Measurements from ENCODE around the gene CLEC11A.
"Not testable (repeated sequence)": the region's sequence is repeated elsewhere in the genome, so short reads cannot be mapped to it uniquely, and the experiment has no call there.

The CLEC11A gene

DNA sequence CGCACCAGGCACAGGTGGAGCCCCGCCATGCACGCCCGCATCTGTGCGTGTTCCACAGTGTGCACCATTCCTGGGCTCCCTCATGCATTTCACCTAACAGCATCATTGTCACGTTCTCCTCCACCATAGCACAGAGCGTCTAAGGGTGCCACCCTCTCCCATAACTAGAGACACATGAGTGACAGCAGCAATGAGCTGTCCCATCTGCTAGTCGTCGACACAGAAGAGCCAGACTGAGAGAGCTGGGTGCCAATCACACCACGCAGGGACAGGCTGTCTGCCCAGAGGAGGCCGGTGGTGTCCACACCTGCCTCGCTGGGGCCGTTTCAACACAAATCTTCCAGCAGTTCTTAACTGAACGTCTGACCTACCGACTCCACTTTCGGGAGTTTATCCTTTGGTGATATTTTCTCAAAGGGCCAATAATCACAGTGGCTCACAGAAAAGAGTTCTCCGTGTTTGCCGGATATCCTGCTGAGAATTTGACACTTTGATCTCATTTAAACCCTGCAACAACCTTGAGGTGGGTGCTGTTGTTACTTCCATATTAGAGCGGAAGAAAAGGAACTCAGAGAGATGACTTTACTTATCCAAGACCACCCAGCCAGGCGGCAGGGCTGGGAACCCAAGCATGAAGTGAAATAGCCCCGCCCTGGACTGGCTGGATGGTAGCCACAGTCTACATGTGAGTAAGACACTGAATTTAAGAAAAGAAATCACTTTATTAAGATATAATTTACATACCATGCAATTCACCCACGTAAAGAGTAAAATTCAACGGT is 16.2 kb downstream of the CLEC11A start:
- Histone ChIP-seq H3K36me3 (ENCODE audit: control insufficient read depth in 1 of 2, insufficient read depth in 2 of 2, low read length in 2 of 2) (no peaks in the 10 kb centered on the region), H3K27ac (ENCODE audit: low read depth, low read length) (no peak overlapping the region), H3K4me1 (ENCODE audit: control insufficient read depth in 1 of 2, insufficient read depth in 2 of 2, low read length in 2 of 2) (no peaks in the 10 kb centered on the region), H3K4me3 (ENCODE audit: low read depth in 1 of 2, low read length in 2 of 2) (no peak overlapping the region), H3K9ac (ENCODE audit: low read depth in 1 of 2, low read length in 2 of 2) (no peak overlapping the region), H3K27me3 (ENCODE audit: control insufficient read depth in 1 of 2, insufficient read depth in 2 of 2, low read length in 2 of 2) (peaks cover 10% of the 10 kb centered on the region in 2 donors), H3K9me3 (ENCODE audit: control insufficient read depth in 1 of 2, low read length in 2 of 2) (no peaks in the 10 kb centered on the region)

DNA sequence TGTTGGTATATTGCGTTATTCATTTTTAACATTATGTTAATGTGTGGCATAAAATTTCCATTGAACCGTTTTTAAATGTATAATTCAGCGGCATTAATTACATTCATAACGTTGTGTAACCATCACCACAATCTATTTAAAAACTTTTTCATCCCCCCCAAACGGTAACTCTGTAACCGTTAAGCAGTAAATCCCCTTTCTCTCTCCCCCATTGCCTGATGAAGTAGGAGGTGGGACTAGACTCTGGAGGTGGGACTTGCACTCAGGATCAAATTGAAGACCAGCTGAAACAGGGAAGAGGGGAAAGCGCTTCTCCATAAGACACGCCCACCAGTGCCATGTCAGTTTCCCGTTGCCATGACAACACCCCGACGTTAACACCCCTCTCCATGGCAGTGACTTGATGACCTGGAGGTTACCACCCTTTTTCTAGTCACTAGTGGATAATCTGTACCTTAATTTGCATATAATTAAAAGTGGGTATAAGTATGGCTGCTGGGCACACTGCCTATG is 16.8 kb downstream of the CLEC11A start:
- Histone ChIP-seq H3K9me3 (ENCODE audit: control insufficient read depth in 1 of 2, low read length in 2 of 2) (no peaks in the 10 kb centered on the region), H3K27me3 (ENCODE audit: control insufficient read depth in 1 of 2, insufficient read depth in 2 of 2, low read length in 2 of 2) (peaks cover 10% of the 10 kb centered on the region in 2 donors), H3K9ac (ENCODE audit: low read depth in 1 of 2, low read length in 2 of 2) (no peak overlapping the region), H3K4me3 (ENCODE audit: low read depth in 1 of 2, low read length in 2 of 2) (no peak overlapping the region), H3K27ac (ENCODE audit: low read depth, low read length) (no peak overlapping the region), H3K4me1 (ENCODE audit: control insufficient read depth in 1 of 2, insufficient read depth in 2 of 2, low read length in 2 of 2) (no peaks in the 10 kb centered on the region), H3K36me3 (ENCODE audit: control insufficient read depth in 1 of 2, insufficient read depth in 2 of 2, low read length in 2 of 2) (no peaks in the 10 kb centered on the region)

GRCh38 chr19:50741179-50741933 is 18.2 kb downstream of the CLEC11A start:
- Histone ChIP-seq H3K27ac (ENCODE audit: low read depth, low read length) (no peak overlapping the region), H3K4me1 (ENCODE audit: control insufficient read depth in 1 of 2, insufficient read depth in 2 of 2, low read length in 2 of 2) (no peaks in the 10 kb centered on the region), H3K9me3 (ENCODE audit: control insufficient read depth in 1 of 2, low read length in 2 of 2) (no peaks in the 10 kb centered on the region), H3K27me3 (ENCODE audit: control insufficient read depth in 1 of 2, insufficient read depth in 2 of 2, low read length in 2 of 2) (peaks cover 6 to 7% of the 10 kb centered on the region in 2 donors), H3K9ac (ENCODE audit: low read depth in 1 of 2, low read length in 2 of 2) (no peak overlapping the region), H3K4me3 (ENCODE audit: low read depth in 1 of 2, low read length in 2 of 2) (no peak overlapping the region), H3K36me3 (ENCODE audit: control insufficient read depth in 1 of 2, insufficient read depth in 2 of 2, low read length in 2 of 2) (no peaks in the 10 kb centered on the region)

- Histone ChIP-seq H3K4me3 (ENCODE audit: low read depth in 1 of 2, low read length in 2 of 2) (no peak overlapping the region), H3K27me3 (ENCODE audit: control insufficient read depth in 1 of 2, insufficient read depth in 2 of 2, low read length in 2 of 2) (peaks cover 6 to 7% of the 10 kb centered on the region in 2 donors)
Observed at GRCh38 chr19:50743537-50743936, 20.4 kb downstream of the CLEC11A start.

DNA sequence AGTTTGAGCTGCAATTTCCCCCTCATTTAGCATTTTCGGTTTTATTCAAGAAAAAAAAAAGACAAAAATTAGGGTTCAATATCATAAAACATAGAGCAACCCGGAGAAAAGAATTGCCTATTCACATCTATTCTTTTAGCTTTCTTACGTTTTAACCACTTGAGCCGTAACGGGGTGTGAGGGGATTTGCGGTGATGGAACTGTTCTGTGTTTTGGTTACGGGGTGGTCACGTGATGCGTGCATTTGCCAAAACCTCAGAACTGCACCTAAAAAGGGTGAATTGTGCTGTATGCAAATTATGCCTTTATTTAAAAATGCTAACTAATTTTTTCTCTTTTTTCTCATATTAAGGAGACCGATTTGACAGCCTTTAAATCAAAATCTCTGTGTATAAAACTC is 22.1 kb downstream of the CLEC11A start:
- Histone ChIP-seq H3K27me3 (ENCODE audit: control insufficient read depth in 1 of 2, insufficient read depth in 2 of 2, low read length in 2 of 2) (peaks cover 0 to under 1% of the 10 kb centered on the region in 2 donors), H3K4me3 (ENCODE audit: low read depth in 1 of 2, low read length in 2 of 2) (no peak overlapping the region), H3K36me3 (ENCODE audit: control insufficient read depth in 1 of 2, insufficient read depth in 2 of 2, low read length in 2 of 2) (no peaks in the 10 kb centered on the region), H3K4me1 (ENCODE audit: control insufficient read depth in 1 of 2, insufficient read depth in 2 of 2, low read length in 2 of 2) (no peaks in the 10 kb centered on the region), H3K27ac (ENCODE audit: low read depth, low read length) (no peak overlapping the region), H3K9me3 (ENCODE audit: control insufficient read depth in 1 of 2, low read length in 2 of 2) (no peaks in the 10 kb centered on the region), H3K9ac (ENCODE audit: low read depth in 1 of 2, low read length in 2 of 2) (no peak overlapping the region)

More at GRCh38 chr19:50743537-50743936, 20.4 kb downstream of the CLEC11A start:
- H3K36me3 ChIP-seq (ENCODE audit: control insufficient read depth in 1 of 2, insufficient read depth in 2 of 2, low read length in 2 of 2): no peaks in the 10 kb centered on the region
- no peaks in the 10 kb centered on the region for H3K9me3 ChIP-seq (ENCODE audit: control insufficient read depth in 1 of 2, low read length in 2 of 2)
- no peak overlapping the region for H3K9ac ChIP-seq (ENCODE audit: low read depth in 1 of 2, low read length in 2 of 2)
- H3K4me1 ChIP-seq (ENCODE audit: control insufficient read depth in 1 of 2, insufficient read depth in 2 of 2, low read length in 2 of 2): no peaks in the 10 kb centered on the region
- no peak overlapping the region for H3K27ac ChIP-seq (ENCODE audit: low read depth, low read length)

- not testable (repeated sequence) for H3K27ac ChIP-seq (ENCODE audit: low read depth, low read length); H3K4me1 ChIP-seq (ENCODE audit: control insufficient read depth in 1 of 2, insufficient read depth in 2 of 2, low read length in 2 of 2); H3K36me3 ChIP-seq (ENCODE audit: control insufficient read depth in 1 of 2, insufficient read depth in 2 of 2, low read length in 2 of 2); H3K9me3 ChIP-seq (ENCODE audit: control insufficient read depth in 1 of 2, low read length in 2 of 2); H3K27me3 ChIP-seq (ENCODE audit: control insufficient read depth in 1 of 2, insufficient read depth in 2 of 2, low read length in 2 of 2); H3K4me3 ChIP-seq (ENCODE audit: low read depth in 1 of 2, low read length in 2 of 2); H3K9ac ChIP-seq (ENCODE audit: low read depth in 1 of 2, low read length in 2 of 2)
Observed at GRCh38 chr19:50747141-50747540, 24.0 kb downstream of the CLEC11A start.

GRCh38 chr19:50749490-50749889 is 26.3 kb downstream of the CLEC11A start:
- H3K9ac ChIP-seq (ENCODE audit: low read depth in 1 of 2, low read length in 2 of 2): no peak overlapping the region
- H3K27ac ChIP-seq (ENCODE audit: low read depth, low read length): no peak overlapping the region
- no peak overlapping the region for H3K4me3 ChIP-seq (ENCODE audit: low read depth in 1 of 2, low read length in 2 of 2)
- no peaks in the 10 kb centered on the region for H3K27me3 ChIP-seq (ENCODE audit: control insufficient read depth in 1 of 2, insufficient read depth in 2 of 2, low read length in 2 of 2)
- no peaks in the 10 kb centered on the region for H3K4me1 ChIP-seq (ENCODE audit: control insufficient read depth in 1 of 2, insufficient read depth in 2 of 2, low read length in 2 of 2)
- H3K36me3 ChIP-seq (ENCODE audit: control insufficient read depth in 1 of 2, insufficient read depth in 2 of 2, low read length in 2 of 2): no peaks in the 10 kb centered on the region
- no peaks in the 10 kb centered on the region for H3K9me3 ChIP-seq (ENCODE audit: control insufficient read depth in 1 of 2, low read length in 2 of 2)

DNA sequence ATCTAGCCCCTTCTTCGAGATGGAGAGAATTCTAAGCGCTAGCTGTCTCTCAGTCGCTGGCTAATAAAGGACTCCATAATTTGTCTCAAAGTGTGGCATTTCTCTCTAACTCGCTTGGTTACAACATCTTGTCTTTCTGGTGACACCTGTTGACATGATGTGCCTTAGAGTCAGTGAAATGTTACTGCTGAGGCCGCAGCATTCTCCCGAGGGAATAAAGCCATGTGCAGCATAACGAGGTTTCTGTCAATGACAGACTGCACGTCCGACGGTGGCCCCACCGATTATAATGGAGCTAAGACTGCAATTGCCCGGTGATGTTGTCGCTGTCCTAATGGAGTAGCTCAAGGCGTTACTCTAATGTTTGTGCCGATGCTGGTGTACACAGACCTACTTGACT is 26.8 kb downstream of the CLEC11A start:
- Histone ChIP-seq H3K4me3 (ENCODE audit: low read depth in 1 of 2, low read length in 2 of 2) (no peak overlapping the region), H3K27ac (ENCODE audit: low read depth, low read length) (no peak overlapping the region), H3K4me1 (ENCODE audit: control insufficient read depth in 1 of 2, insufficient read depth in 2 of 2, low read length in 2 of 2) (no peaks in the 10 kb centered on the region), H3K36me3 (ENCODE audit: control insufficient read depth in 1 of 2, insufficient read depth in 2 of 2, low read length in 2 of 2) (no peaks in the 10 kb centered on the region), H3K27me3 (ENCODE audit: control insufficient read depth in 1 of 2, insufficient read depth in 2 of 2, low read length in 2 of 2) (no peaks in the 10 kb centered on the region), H3K9me3 (ENCODE audit: control insufficient read depth in 1 of 2, low read length in 2 of 2) (no peaks in the 10 kb centered on the region), H3K9ac (ENCODE audit: low read depth in 1 of 2, low read length in 2 of 2) (no peak overlapping the region)

DNA sequence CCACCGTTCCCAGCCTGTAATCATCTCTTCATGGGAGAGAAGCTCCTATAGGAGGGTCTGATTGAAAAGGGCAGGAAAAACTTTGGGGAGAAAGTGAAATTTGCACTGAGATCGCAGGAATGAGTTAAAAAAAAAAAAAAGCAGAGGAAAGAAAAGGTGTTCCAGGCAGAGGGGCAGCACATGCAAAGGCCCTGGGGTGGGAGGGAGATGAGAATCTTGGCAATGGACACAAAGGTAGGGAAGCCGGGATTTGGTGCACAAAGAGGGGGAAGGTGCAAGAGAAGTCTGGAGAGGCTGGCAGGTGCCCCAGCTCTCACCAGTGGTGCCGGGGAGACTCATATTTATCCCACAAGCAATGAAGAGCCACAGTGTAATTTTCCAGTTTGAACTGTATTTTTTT is 30.7 kb downstream of the CLEC11A start:
- H3K9ac ChIP-seq (ENCODE audit: low read depth in 1 of 2, low read length in 2 of 2): no peak overlapping the region
- H3K4me3 ChIP-seq (ENCODE audit: low read depth in 1 of 2, low read length in 2 of 2): no peak overlapping the region
- no peaks in the 10 kb centered on the region for H3K27me3 ChIP-seq (ENCODE audit: control insufficient read depth in 1 of 2, insufficient read depth in 2 of 2, low read length in 2 of 2)
- H3K27ac ChIP-seq (ENCODE audit: low read depth, low read length): no peak overlapping the region
- H3K9me3 ChIP-seq (ENCODE audit: control insufficient read depth in 1 of 2, low read length in 2 of 2): no peaks in the 10 kb centered on the region
- H3K4me1 ChIP-seq (ENCODE audit: control insufficient read depth in 1 of 2, insufficient read depth in 2 of 2, low read length in 2 of 2): no peaks in the 10 kb centered on the region
- H3K36me3 ChIP-seq (ENCODE audit: control insufficient read depth in 1 of 2, insufficient read depth in 2 of 2, low read length in 2 of 2): no peaks in the 10 kb centered on the region

GRCh38 chr19:50756244-50756643 is 33.1 kb downstream of the CLEC11A start:
- not testable (repeated sequence) for H3K27me3 ChIP-seq (ENCODE audit: control insufficient read depth in 1 of 2, insufficient read depth in 2 of 2, low read length in 2 of 2); H3K27ac ChIP-seq (ENCODE audit: low read depth, low read length); H3K9ac ChIP-seq (ENCODE audit: low read depth in 1 of 2, low read length in 2 of 2); H3K9me3 ChIP-seq (ENCODE audit: control insufficient read depth in 1 of 2, low read length in 2 of 2); H3K4me1 ChIP-seq (ENCODE audit: control insufficient read depth in 1 of 2, insufficient read depth in 2 of 2, low read length in 2 of 2); H3K36me3 ChIP-seq (ENCODE audit: control insufficient read depth in 1 of 2, insufficient read depth in 2 of 2, low read length in 2 of 2); H3K4me3 ChIP-seq (ENCODE audit: low read depth in 1 of 2, low read length in 2 of 2)
